CD14-positive monocyte (primary cell): ENCODE results near the gene ATP8A1. TPM values are rescaled to one million over a fixed set of nuclear protein-coding genes. Genes with fewer than 3 reads are reported as not detected.

Experiments used
- DNase-seq, 3 donors: peaks; one replicate each; pipeline ENCODE4 v3.0.0-alpha.2; 2011 to 2022
- H2AFZ ChIP-seq: 2 replicates; pipeline ENCODE4 v1.6.0; 2012; ENCODE audit warnings: mild to moderate bottlenecking, low read depth, low read length, inconsistent platforms; ENCODE audit not compliant: insufficient read depth, poor library complexity, severe bottlenecking
- H3K27ac ChIP-seq, 2 donors: 1 replicate in 1 of 2; 2 replicates in 1 of 2; pipeline ENCODE4 v1.5.1; 2012 to 2013; ENCODE audit warnings: low read length in 2 of 2, control low read depth in 1 of 2, inconsistent platforms in 1 of 2, low read depth in 1 of 2, mild to moderate bottlenecking in 1 of 2
- H3K27me3 ChIP-seq, 2 donors: one replicate each; pipeline versions ENCODE4 v1.6.0 to v1.6.1; 2011 to 2013; ENCODE audit warnings: low read length in 2 of 2; ENCODE audit not compliant: control insufficient read depth in 2 of 2, insufficient read depth in 2 of 2
- H3K36me3 ChIP-seq, 2 donors: replicated peaks in 1 of 2; 1 replicate in 1 of 2; 2 replicates in 1 of 2; pipeline versions ENCODE4 v1.5.1 to v1.6.1; 2012 to 2013; ENCODE audit warnings: low read length in 2 of 2, control low read depth in 1 of 2, inconsistent platforms in 1 of 2, mild to moderate bottlenecking in 1 of 2; ENCODE audit not compliant: insufficient read depth in 2 of 2, control insufficient read depth in 1 of 2
- H3K4me1 ChIP-seq, 2 donors: 1 replicate in 1 of 2; 2 replicates in 1 of 2; pipeline versions ENCODE4 v1.5.1 to v1.6.1; 2012 to 2013; ENCODE audit warnings: low read length in 2 of 2, control low read depth in 1 of 2, inconsistent platforms in 1 of 2, mild to moderate bottlenecking in 1 of 2, moderate library complexity in 1 of 2; ENCODE audit not compliant: insufficient read depth in 2 of 2, control insufficient read depth in 1 of 2
- H3K4me2 ChIP-seq: replicated peaks from 2 replicates; pipeline ENCODE3; 2012; ENCODE audit warnings: low read length, moderate library complexity, mild to moderate bottlenecking; ENCODE audit not compliant: poor library complexity, severe bottlenecking; ENCODE audit errors: extremely low read depth
- H3K4me3 ChIP-seq, 3 experiments: fragments of 200-600 bp in 1 of 3; sonication (generic) in 1 of 3; replicated peaks in 1 of 3; 1 replicate in 2 of 3; 2 replicates in 1 of 3; pipeline ENCODE4 v1.5.1; 2011 to 2013; ENCODE audit warnings: low read length in 3 of 3, mild to moderate bottlenecking in 3 of 3, control low read depth in 2 of 3, low read depth in 2 of 3, inconsistent platforms in 1 of 3, moderate library complexity in 1 of 3
- H3K79me2 ChIP-seq: 2 replicates; pipeline ENCODE4 v1.6.0; 2012; ENCODE audit warnings: mild to moderate bottlenecking, control low read depth, inconsistent platforms, low read length, moderate library complexity; ENCODE audit not compliant: insufficient read depth
- H3K9ac ChIP-seq: 2 replicates; pipeline ENCODE4 v1.6.0; 2017; ENCODE audit warnings: low read length, mild to moderate bottlenecking; ENCODE audit not compliant: insufficient read depth, poor library complexity, severe bottlenecking
- H3K9me3 ChIP-seq, 2 donors: replicated peaks in 1 of 2; 1 replicate in 1 of 2; 2 replicates in 1 of 2; pipeline versions ENCODE4 v1.5.1 to v1.6.1; 2012 to 2013; ENCODE audit warnings: low read length in 2 of 2, control low read depth in 1 of 2; ENCODE audit not compliant: control insufficient read depth in 1 of 2, insufficient read depth in 1 of 2
- H4K20me1 ChIP-seq: 2 replicates; pipeline ENCODE4 v1.6.0; 2012; ENCODE audit warnings: mild to moderate bottlenecking, low read length, control low read depth, moderate library complexity; ENCODE audit not compliant: insufficient read depth
- H3K27ac Mint-ChIP-seq, 7 donors: one replicate each; pipeline ENCODE4 v1.8.0; 2020; ENCODE audit warnings: mild to moderate bottlenecking in 7 of 7, mixed read lengths in 7 of 7, moderate library complexity in 6 of 7, inconsistent platforms in 2 of 7
- H3K27me3 Mint-ChIP-seq, 3 donors: one replicate each; pipeline ENCODE4 v1.8.0; 2021 to 2022; ENCODE audit warnings: low read depth in 3 of 3, mild to moderate bottlenecking in 3 of 3, mixed read lengths in 3 of 3, moderate library complexity in 3 of 3, inconsistent platforms in 1 of 3
- H3K36me3 Mint-ChIP-seq, 2 donors: one replicate each; pipeline ENCODE4 v1.8.0; 2020; ENCODE audit warnings: mixed read lengths in 2 of 2, inconsistent platforms in 1 of 2, mild to moderate bottlenecking in 1 of 2
- H3K4me1 Mint-ChIP-seq: one replicate; pipeline ENCODE4 v1.8.0; 2020; ENCODE audit warnings: mild to moderate bottlenecking, mixed read lengths
- H3K4me3 Mint-ChIP-seq, 2 donors: one replicate each; pipeline ENCODE4 v1.8.0; 2020; ENCODE audit warnings: mild to moderate bottlenecking in 2 of 2, mixed read lengths in 2 of 2, moderate library complexity in 1 of 2
- H3K9me3 Mint-ChIP-seq, 7 donors: one replicate each; pipeline ENCODE4 v1.8.0; 2020 to 2022; ENCODE audit warnings: mixed read lengths in 7 of 7, mild to moderate bottlenecking in 6 of 7, moderate library complexity in 6 of 7, inconsistent platforms in 2 of 7
- WGBS: methylation state at CpG from one replicate; pipeline ENCODE4 v1.1.5; 2013; ENCODE audit warnings: missing lambda C conversion rate; ENCODE audit not compliant: insufficient coverage; 5-methylcytosine and 5-hydroxymethylcytosine counted together
- intact Hi-C, 2 donors: fragments of 100-400 bp; cut with micrococcal nuclease; formaldehyde crosslinking; loops; one replicate each; pipeline versions ENCODE4 v1.15.0 to v1.15.1; 2023
- polyA minus RNA-seq: library from RNA; depleted of rRNA, polyadenylated mRNA; stranded (reverse); fragments of >200 nt; gene quantifications from 2 replicates; pipeline ENCODE4 v1.2.3, GENCODE V29; 2012
- polyA plus RNA-seq, 3 donors: library from polyadenylated mRNA; depleted of rRNA in 1 of 3; unstranded in 2 of 3; stranded (reverse) in 1 of 3; fragments of 300-500 nt in 2 of 3; fragments of >200 nt in 1 of 3; fragmentation: Illumina TruSeq in 2 of 3; gene quantifications; 1 replicate in 2 of 3; 2 replicates in 1 of 3; pipeline ENCODE4 v1.2.3, GENCODE V29; 2012 to 2021
- total RNA-seq, 12 experiments: library from RNA in 1 of 12; stranded (reverse) in 1 of 12; fragments of 120-200 nt in 1 of 12; gene quantifications; one replicate each; pipeline ENCODE4 v1.2.4 and lab custom pipeline; 2013 to 2026; ENCODE audit warnings: mixed read lengths in 6 of 12, inconsistent platforms in 1 of 12
- TF ChIP-seq, protein P1 (sequence below): fragments of 200-600 bp; IDR thresholded peaks from one replicate; pipeline ENCODE4 v1.8.0; 2022; ENCODE audit warnings: antibody characterized with exemption, mild to moderate bottlenecking

ATP8A1 gene
- total RNA-seq (2013), result 20.2 TPM
- polyA plus RNA-seq (10 to 100 TPM in 1 of 3 donors, 1 to 10 TPM in 2; 2.2 to 10.8 (median 3.2) TPM), polyA minus RNA-seq (7.1 and 9.3 TPM in 2 replicates), total RNA-seq (lab: John Stamatoyannopoulos, UW) (7.8 to 58.8 (median 38.8) reads per million in 11 experiments)

DNA sequence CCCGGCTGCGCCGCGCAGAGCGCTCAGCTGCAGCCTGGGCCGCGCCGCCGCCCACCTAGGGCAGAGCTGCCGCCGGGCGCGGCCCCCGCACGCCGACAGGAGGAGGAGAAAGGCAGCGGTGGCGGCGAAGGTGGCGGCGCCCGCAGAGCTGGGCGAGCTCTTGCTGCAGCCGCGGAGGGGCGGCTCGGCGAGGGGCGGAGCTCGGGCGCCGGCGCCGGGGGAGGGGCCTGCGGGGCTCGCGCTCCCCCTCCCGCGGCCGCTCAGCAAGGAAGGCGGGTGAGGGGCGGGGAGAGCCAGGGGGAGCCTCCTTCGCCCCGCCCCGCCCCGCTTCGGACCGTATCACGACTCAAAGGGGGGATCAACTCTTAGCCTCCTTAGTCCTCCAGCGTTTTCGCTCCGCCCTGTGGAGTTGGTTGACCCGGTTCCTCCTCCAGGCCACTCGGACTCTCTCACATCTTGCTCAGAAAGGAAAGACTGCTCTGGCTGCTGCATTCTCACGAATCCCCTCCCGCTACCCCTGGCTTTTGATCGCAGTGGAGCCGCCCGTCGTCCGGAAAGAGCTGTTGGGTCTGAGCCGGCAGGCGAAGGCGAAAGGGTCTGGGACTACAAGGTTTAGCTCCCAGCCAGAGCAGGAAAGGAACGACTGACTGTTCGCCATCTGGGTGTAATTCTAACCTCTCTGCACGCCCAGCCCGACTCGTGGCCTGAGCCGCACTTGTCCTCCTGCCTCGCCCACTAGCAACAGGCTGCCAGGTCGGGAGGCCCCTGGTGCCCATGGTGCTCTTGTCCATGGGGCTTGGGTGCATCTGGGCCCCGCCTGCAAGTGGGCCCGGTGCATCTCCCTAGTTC lies at the start of gene ATP8A1:
ATP8A1 (minus strand) TSS at position 162 of the 849 bp plus-strand sequence. CDS start 232 bp downstream, outside the sequence.
- peaks cover 24 to 29% of the 10 kb centered on the region in 2 donors for H3K4me1 ChIP-seq
- intact Hi-C loops, result loop anchor here in 1 of 2 donors (10.0 kb wide), 1 partner anchor 722 kb away; the partner anchor contains the start of gene TMEM33
- no peaks in the 10 kb centered on the region for H3K9me3 ChIP-seq
- Mint-ChIP-seq H3K27me3 (peaks cover 0 to 1% (median 0%) of the 10 kb centered on the region in 3 donors), H3K9me3 (peaks cover 2 to 8% (median 4%) of the 10 kb centered on the region in 7 donors), H3K4me3 (peak within 1 kb of the TSS; percentile 98), H3K27ac (peak within 1 kb of the TSS; percentile 96 to 100 (median 100)), H3K4me1 (peaks cover 36% of the 10 kb centered on the region), H3K36me3 (peaks cover 7 to 8% of the 10 kb centered on the region in 2 donors)
- H3K36me3 ChIP-seq, result no peaks in the 10 kb centered on the region
- no peaks in the 10 kb centered on the region for H4K20me1 ChIP-seq
- peak within 1 kb of the TSS; percentile 88 to 96 (median 94) for H3K4me3 ChIP-seq
- TF ChIP-seq, protein P1, sequence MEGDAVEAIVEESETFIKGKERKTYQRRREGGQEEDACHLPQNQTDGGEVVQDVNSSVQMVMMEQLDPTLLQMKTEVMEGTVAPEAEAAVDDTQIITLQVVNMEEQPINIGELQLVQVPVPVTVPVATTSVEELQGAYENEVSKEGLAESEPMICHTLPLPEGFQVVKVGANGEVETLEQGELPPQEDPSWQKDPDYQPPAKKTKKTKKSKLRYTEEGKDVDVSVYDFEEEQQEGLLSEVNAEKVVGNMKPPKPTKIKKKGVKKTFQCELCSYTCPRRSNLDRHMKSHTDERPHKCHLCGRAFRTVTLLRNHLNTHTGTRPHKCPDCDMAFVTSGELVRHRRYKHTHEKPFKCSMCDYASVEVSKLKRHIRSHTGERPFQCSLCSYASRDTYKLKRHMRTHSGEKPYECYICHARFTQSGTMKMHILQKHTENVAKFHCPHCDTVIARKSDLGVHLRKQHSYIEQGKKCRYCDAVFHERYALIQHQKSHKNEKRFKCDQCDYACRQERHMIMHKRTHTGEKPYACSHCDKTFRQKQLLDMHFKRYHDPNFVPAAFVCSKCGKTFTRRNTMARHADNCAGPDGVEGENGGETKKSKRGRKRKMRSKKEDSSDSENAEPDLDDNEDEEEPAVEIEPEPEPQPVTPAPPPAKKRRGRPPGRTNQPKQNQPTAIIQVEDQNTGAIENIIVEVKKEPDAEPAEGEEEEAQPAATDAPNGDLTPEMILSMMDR, result no peak
- H2AFZ ChIP-seq, result peak within 1 kb of the TSS; percentile 99
- H3K27ac ChIP-seq, result peak within 1 kb of the TSS; percentile 94 to 98
- DNase-seq, result peak; percentile 78 to 80 (median 80)
- peak within 1 kb of the TSS; percentile 84 for H3K9ac ChIP-seq
- under 1% methylated on average over 59 of the region's 74 CpGs for WGBS
- no peaks in the 10 kb centered on the region for H3K27me3 ChIP-seq
- peaks cover 34% of the 10 kb centered on the region for H3K79me2 ChIP-seq
- peak within 1 kb of the TSS; percentile 95 for H3K4me2 ChIP-seq

DNA sequence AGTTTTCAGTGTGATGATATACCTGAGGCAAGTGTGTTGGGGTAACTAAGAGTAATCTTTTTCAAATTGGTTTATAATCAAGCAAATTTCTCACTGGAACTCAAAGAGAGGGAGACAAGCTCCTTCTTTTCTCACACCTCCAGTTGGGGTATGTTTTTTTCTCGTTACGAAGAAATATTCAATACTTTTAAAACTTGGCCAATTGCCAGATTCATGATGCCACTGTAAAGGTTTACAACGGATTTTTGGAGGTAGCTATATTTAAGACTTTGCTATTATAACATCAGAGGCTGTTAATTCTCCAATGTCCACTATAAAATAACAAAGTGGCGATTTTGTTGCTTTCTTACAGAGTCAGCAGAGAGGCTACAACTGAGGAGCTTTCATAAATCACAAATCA lies 49.2 kb upstream of the ATP8A1 start:
- no peak overlapping the region for H3K4me3 Mint-ChIP-seq

More for the DNA sequence above, 49.2 kb upstream of the ATP8A1 start:
- no peak overlapping the region for H3K4me2 ChIP-seq
- Mint-ChIP-seq H3K27me3 (no peaks in the 10 kb centered on the region), H3K27ac (no peak overlapping the region), H3K9me3 (peaks cover 0 to 10% (median 5%) of the 10 kb centered on the region in 7 donors), H3K4me1 (no peaks in the 10 kb centered on the region), H3K36me3 (no peaks in the 10 kb centered on the region)
- intact Hi-C loops, result no loop called here
- DNase-seq, result no peak
- H3K4me1 ChIP-seq, result no peaks in the 10 kb centered on the region
- H4K20me1 ChIP-seq, result no peaks in the 10 kb centered on the region
- no CpG with 5 or more reads among the region's 4 CpGs for WGBS
- no peaks in the 10 kb centered on the region for H3K36me3 ChIP-seq
- H2AFZ ChIP-seq, result no peak overlapping the region
- TF ChIP-seq, protein P1, result no peak
- no peaks in the 10 kb centered on the region for H3K79me2 ChIP-seq
- no peak overlapping the region for H3K9ac ChIP-seq
- H3K9me3 ChIP-seq, result no peaks in the 10 kb centered on the region
- H3K4me3 ChIP-seq, result no peak overlapping the region
- H3K27me3 ChIP-seq, result no peaks in the 10 kb centered on the region
- H3K27ac ChIP-seq, result no peak overlapping the region
